ENCODE data around the gene NDUFAB1.

DNA sequence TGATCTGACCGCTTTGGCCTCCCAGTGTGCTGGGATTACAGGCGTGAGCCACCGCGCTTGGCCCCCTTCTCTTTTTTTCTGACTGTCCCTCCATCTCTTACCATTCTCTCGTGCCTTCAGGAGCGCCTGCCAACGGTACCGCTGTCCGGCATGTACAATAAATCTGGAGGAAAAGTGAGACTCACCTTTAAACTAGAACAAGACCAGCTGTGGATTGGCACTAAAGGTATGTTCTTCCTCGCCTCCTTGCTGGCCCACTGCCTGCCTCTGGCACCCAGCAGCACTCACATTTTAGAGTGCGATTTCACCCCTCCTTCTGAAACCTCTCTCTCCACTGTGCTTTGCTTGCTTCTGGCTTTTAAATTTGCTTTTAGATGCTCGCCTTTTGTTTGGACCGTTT is 33.6 kb downstream of the NDUFAB1 start:
- no peak for TF ChIP-seq TAF1 (IDR thresholded peaks at IDR 0.05; ENCODE audit: low read depth, low read length)
- no peak for TF ChIP-seq POLR2A (IDR thresholded peaks at IDR 0.05; ENCODE audit: low read depth, low read length)
